ENCODE results near the gene NREP.

Gene NREP

DNA sequence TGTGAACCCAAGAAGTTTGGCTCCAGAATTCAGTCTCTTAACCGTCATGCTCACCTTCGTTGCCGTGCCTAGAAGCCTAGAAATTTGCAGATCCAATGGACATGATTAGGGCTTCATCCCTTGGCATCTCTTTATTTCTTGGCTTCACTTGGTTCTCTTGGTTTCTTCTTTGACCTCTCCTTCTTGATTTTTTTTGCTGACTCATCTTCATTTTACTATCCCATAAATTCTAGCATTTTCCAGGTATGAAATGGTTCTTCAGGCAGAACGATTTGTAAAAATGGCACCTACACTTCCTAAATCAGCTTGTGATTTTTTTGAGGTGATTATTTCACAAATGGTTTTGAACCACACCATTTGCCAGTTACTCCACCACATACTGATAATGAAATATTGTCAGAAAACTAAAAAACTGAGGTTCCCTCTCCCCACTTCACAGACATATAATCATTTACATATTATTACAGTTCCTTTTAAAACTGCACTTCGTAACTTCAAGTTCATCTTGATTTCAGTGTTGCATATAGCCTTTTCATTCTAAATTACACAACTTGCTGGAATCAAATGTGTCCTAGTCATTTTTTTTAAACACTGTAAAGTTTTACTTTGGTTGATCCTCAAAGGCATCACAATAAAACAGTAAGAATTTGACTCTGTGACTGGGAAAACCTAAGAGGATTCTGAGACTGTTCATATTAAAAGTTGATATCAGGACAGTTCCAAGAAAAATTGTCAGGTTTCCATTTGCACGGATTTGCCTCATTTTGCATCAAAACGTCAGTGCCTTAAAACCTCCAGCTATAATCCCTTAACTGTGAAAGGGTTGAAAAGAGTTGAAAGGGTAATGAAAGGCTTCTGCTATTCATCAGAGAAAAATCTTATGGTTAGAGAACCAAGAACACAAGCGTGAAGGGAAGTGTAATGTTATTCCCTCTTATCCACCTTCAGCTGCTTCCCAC, 8.9 kb upstream of the NREP start:
- DNase-seq (ENCODE audit: low spot score) = no peak

DNA sequence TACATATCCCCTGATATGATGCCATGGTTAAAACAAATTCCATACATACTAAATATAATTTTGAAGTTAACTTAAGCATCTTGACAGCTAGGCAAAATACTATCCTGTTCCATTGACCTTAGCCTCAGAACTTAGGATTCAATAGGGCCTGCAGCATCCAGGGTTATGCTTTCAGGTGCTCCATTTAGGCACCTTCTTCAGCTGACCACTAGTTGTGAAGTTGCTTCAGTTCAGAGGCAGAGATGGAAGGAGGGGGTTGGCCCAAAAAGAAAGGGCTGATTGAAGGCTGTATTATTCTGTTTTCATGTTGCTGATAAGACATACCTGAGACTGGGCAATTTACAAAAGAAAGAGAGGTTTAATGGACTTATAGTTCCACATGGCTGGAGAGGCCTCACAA, 7.0 kb upstream of the NREP start:
- DNase-seq (ENCODE audit: low spot score) = no peak

DNA sequence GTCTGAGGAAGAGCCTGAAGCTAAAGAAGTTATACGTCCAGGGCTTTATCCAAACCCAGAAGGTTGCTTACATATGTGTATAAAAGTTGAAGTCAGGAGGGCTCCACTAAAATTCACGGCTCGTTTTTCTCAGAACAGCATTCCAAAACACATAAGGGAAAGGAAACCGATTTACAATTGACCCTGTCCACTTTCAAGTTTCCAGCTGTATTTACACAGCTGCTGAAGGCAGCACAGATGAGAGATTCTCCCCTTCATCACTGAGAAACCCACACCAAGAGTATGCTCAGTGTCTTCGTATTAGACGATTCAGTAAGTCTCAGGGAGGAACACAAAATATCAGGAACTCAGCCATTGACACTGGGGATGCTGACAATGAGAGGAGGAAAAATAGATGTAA, 5.9 kb upstream of the NREP start:
- no peak for DNase-seq (ENCODE audit: low spot score)

DNA sequence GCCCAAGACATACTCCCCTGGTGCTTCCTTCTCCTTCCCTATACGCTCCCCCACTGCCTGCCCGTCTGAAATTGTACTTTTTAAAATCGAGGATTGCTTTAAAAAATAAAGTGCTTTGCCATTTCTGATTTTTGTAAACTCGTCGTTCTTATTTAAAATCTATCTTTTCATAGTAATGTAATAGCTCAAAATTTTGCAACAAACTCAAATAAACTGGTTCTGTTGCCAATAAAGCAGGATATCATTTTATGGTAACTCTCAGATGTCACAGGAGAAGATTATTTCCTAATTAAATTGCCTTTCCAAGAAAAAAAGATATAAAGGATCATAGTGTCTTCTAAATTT, 1.3 kb upstream of the NREP start:
- DNase-seq (ENCODE audit: low spot score) = no peak

DNA sequence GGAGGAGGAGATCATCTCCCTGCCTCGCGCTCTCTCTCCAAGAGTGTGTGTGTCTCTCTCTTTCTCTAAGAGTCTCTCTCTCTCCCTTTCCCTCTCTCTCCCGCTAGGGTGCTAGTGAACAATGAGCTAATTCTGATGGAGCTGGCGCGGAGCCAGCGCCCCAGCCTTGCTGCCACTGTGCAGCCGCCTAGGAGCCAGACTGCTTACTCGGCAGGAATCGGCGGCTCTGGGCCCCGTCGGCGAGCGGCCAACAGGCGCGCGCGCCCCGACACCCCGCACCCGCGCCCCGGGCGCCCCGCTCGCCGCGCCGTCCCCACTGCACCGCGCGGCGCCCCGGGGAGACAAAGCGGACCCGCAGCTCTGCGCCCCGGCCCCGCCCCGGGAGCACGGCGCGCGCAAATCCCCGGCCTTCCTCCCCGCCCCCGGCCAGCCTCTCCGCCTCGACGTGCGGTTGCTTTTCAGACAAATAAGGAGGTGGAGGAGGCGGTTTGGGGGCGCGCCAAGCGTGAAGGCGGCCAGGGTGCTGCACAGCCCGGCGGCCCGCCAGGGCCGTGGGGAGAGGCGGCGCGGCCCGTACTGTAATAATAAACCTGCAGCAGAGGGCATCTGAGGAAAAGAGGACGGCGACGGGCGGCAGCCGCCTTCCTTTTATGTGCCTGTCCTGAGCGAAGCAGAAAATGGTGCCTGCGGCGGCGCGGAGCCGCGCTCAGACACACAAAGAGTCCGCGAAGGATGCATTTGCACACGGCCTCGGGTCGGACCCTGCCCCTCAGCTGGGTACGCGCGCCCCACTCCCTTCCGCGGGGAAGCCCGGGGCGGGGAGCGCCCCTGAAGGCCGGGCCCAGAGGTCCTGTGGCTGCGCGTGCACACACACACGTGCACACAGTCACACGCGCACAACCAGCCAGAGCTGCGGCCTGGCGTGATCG, 625 bp upstream of the NREP start:
- DNase-seq (ENCODE audit: low spot score) = peak; percentile 84

DNA sequence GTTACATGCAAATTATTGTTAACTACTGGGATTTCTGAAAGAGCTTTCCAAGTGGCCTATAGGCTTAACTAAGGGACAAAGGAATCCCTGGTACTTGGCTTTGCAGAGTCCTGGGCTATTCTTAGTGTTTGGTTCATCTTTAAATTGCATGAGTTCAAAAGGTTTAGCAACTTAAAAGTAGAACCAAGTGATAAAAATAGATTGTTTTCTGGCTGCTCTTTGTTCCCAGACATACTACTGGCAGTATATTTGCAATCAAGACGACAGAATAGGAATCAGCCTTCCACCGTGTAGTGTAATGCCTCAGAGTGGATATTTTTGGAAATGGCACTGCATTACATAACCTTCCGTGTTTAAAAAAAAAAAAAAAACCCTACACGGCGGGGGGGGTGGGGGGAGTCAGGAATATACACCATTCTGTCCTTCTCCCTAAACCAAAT, 1.0 kb downstream of the NREP start:
- no peak for DNase-seq (ENCODE audit: low spot score)

DNA sequence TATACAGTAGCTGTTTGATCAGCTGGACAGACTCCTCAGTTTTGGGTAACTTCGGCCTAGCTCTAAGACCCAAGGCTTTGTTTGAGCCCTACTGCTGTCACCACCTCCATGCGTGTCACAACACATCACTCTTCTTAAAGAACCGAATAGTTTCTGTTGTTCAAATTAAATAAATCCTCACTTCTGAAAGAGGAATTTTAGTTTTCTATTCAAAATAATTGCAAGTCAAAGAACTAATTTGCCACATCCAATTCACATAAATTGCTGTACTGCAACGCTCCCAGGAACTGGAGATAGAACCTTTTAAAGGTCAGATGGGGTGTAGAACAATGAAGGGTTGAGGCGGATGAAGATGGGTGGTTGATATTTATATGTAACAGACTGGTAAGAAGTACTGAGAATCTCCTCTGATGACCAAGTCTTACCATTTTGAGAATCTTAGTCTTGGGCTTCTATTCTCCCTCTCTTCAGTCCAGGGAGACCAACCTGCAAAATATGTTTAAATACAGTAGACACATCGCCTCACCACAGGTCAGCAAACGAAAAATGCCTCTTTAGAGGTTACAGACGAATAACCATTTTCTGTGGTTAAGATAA, 1.6 kb downstream of the NREP start:
- no peak for DNase-seq (ENCODE audit: low spot score)

DNA sequence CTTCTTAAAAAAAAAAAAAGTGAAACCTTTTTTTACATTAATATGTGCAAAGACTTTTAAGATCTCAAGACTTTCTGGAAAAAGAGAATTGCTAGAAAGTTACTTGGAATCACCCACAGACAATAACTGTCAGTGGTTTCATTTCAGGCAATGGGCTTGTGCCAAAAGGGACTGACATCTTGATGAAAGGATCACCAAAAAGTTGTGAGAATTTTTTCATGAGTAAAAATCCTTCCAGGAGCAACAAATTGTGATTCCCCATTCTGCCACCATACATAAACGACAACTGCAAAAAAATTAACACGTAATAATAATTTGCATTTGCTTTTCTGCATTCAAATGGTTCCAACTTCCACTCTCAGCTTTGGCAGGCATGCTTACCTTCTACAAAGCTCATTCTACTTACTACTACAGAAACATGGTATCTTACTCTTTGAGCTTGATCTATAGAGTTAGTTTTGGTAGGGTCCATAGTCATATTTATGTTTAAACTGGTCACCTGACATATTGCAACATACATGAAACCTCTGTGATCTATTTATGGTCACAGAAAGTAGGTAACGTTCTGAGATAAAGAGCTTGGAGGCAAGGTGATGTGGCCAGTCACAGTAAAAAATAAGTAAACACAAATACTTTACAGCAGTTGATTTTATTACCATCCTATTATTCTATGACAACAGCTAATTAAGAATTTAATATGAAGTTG, 3.0 kb downstream of the NREP start:
- DNase-seq (ENCODE audit: low spot score) = no peak

DNA sequence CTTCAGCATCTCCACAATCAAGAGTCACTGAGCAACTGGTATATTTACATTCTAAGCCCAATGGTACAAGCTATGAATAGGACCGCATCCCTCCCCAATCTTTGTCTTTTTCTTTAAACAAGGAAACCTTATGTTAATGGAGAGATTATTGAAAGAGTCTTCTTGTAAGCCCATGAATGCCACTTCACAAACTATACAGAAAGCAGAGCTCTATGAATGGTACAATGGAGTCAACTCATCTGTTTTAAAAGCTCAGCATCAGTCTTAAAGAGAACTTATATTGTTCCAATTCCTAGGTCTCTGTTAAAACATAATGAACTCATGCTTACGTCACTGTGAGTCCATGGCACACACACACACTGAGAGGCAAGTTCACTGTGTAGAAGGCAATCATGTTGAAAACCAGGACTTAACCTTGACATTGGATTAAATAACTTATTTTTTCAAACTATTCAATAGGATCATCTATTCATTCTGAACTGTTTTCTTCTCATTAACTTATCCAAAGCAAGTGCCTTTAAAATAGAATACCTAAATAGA, 4.5 kb downstream of the NREP start:
- DNase-seq (ENCODE audit: low spot score) = no peak

DNA sequence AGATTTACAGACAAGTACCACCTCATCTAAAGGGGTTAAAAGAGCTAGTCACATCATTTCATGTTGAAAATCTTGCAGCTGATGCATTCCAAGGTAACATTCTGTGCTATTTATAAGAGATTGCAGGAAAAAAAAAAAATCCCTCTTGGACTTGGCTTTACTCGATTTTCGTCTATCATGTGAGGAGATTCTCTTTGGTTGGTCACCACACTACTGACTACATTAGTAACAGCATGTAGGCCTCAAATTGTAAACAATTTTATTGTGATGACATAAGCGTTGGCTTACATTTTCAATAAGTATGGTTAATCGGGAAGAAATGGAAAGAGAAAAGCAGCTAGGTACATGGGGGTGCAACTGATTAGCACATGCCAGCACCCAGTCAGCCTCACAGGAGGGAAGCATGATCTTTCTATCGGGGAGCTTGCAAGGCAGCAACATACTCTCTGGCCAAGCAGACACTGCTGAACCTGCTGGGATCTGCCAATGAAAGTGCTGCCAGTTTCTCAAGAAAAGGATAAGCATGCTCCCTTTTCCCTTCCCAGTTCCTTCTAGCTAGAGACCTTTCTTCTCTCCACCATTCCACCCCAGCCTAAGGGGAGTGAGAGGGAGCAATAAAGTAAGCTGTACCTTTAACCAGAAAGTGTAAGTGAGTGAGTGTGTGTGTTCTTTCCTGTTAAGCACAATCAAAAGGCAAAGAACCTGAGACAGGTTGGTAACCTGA, 7.5 kb downstream of the NREP start:
- DNase-seq (ENCODE audit: low spot score) = no peak

DNA sequence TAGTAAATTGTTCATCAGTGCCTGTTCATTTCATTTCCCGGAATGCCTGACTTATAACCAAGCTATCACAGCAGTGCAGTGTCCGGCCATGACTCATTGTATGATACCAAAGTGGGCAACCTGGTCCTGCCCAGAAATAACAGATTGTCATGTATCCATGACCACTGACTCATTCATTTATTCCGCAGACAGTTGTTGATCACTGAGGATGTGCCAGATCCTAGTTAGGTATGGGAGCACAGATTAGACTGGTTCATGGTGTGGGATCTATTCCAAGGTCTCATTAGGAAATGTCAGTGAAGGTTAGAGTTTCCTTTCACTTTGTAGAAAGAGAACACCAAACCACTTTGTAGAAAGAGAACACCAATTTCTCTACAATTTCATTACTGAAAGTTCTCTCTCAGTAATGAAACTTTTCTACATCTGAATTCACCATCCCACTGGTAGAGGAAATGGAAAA, 8.7 kb downstream of the NREP start:
- DNase-seq (ENCODE audit: low spot score) = no peak

DNA sequence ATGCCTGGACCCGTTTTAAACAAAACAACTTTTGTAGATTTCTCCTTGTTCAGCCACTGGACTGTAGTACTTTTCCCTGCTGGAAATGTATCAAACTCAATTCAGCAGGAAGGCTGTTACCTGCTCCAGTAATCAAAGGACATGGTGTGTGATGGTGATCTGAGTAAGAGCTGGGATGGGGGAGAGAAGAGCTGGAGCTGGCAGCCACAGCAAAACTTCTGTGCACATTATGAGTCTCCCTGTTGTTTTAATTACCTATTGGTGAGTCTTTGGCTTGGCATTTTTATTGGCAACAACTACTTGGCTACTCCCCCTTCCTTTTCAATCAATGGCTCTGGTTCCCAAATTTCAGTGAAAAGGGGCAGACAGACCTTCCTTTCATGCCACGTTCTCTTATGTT, 9.7 kb downstream of the NREP start:
- no peak for DNase-seq (ENCODE audit: low spot score)

DNA sequence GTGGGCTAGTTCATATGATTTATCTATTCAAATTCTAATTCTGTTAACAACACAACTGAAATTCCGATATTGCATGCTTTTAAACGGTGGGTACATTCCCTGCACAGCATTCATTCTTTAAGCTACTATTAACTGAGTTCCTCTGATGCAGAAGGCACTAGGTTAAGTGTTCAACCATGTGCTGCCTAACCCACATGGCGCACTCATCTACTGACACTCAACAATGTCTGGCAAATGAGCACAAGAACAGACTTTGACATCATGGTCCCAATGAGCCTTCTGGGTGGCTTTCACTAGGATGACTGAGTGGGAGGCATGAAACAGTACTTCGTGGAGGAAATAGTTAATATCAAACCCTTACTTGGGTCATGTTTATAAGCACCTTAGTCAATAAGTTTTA, 10.2 kb downstream of the NREP start:
- no peak for DNase-seq (ENCODE audit: low spot score)

DNA sequence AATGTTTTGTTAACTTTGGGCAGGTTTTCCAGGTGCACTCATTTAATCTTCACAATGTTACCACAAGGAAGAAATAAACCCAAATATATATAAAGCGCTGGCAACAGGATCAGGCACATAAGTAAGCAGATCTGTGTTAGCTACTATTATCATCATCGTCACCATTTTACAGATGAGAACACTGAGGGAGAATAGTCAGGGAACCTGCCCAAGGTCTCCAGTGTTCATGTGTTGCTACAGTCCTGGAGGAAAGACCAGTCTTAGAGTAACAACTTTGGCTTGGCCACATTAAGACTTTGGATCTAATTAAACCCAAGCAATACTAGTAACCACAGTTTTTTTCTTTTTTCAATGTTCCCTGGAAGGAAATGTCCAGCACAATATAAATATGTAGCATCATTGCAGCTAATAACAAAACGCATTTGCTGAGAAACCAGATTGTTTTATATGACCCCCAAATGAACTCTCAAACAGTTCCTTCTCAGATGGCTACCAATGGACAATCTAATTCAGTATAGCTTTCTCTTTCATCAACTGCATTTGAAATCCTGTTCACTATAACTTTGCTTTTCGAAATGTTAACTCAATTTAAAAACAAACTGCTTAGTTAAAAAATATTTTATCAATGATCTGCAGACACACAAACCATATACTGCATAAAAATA, 11.8 kb downstream of the NREP start:
- no peak for DNase-seq (ENCODE audit: low spot score)

DNA sequence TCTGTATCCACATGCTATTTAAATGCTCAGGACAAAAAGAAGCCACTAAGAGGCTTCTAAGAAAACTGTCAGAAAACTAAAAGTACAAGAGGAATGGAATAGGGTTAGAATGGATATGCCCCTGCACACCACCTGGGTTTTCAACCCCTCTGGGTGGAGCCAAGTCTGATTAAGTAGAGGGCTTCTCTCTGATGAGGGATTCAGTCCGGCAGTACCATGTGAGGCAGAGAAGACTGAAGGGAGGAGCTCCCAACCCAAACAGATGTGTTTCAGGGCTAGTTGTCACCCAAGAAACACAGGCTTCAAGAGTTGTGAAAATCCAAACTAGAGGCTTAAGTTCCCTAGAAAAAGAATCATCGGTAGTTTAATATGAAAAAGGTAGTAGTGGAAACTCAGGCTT, 12.5 kb downstream of the NREP start:
- no peak for DNase-seq (ENCODE audit: low spot score)

DNA sequence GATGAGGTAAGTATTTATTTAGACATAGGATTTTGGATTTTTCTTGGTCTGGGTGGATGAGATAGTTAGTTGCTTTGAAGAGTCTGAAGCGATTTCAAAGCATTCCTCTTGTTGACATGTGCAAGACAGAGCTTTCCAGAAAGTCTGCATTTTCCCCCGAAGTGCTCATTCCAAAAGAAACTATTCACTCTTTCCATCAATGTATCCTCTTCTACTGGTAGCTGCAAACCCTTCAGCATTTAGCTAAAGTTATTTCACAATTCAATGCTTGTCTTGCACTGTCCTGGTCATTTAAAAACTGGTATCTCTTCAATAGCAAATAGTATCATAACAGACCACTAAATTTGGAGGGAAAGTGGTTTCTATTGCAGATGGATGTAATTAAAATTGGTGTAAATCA, 13.0 kb downstream of the NREP start:
- DNase-seq (ENCODE audit: low spot score) = no peak

DNA sequence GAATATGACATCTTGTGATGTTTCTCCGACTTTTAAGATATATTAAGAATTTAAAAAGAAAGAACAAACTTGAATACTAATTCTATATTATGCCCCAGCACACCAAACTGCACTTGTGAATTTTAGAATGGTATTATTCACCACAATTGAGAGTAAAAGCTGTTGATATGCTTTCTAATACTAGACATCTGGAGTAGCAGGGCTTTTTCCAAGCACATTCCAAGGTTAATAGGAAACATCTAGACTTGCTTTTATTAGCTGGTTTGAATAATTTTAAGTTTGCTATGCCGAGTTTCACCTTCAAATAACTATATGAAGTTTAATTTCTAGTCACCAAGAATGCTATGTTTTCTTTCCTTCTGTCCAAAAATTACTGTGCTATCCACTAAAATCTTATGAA, 13.5 kb downstream of the NREP start:
- no peak for DNase-seq (ENCODE audit: low spot score)

DNA sequence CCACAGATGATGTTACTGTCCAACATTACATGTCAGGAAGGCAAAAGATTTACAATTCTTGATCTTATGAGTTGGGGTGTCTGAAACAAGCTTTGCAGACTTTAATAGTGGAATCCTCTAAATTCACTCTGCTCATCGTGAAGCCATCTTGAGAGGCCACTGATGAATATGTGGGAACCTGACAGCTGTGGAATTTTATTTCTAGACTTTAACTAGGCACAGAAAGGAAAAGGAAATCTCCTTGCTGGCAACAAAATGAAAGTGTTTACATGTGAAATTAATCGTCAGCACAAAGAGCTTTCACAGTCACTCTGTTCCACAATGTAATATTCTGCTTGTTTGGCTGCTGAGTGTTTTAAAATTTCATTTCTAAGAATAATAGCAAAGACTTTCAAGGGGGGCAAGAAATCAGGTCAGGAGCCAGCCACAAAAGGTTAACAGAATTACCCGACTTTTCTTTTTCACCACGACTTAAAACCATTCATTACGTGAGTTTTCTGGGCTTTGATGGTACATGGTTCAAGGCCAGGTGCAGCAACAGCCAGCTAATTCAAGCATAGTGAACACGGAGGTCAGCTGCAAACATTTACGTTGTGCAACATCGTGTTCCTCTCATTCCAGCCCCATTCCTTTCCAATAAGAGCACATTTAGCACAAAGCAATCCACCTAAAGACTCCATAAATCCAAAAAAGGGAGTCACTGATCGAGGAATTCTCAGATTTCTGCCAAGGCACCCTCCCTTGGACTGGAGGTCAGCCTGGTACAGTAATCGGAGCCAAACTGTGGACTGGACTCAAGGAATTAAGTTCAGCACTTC, 14.6 kb downstream of the NREP start:
- no peak for DNase-seq (ENCODE audit: low spot score)

DNA sequence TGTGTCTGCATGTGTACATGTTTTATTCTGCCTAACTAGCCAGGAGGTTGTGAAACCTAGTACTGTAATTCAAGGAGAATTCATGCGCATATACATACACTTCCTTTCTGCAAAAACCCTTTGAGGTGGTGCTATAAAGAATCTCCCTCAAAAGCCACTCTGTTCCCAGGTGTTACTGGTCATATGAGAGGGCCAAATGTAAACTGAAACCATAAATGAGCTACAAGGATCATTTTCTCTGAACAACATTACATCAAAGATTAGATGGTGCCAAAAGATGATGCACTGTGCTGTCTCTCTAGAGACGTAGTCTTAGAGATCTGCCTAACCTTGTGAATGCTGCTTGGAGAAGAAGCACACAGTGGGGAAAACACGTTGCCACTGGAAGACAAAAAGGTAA, 15.7 kb downstream of the NREP start:
- no peak for DNase-seq (ENCODE audit: low spot score)

DNA sequence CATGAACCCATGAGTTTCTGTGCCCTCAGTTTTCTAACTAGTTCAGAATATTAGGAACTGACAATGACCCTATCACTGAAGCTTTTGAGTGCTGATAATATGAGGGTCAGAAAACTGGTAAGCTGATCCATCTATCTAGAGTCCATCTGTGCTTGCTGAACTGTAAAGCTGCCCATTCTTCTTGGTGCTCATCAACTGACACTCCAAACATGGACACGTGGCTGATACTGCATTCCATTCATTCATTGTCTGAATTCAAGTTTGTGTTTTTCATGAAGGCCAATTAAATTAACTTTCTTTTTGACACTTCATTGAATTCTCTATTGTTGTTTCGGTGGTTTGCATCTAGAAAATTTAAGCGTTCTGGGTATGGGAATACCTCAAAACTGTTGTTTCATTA, 17.6 kb downstream of the NREP start:
- DNase-seq (ENCODE audit: low spot score) = no peak

Data from germinal center (tissue), 1 donor.